ENCODE data around the gene PEMT.

DNA sequence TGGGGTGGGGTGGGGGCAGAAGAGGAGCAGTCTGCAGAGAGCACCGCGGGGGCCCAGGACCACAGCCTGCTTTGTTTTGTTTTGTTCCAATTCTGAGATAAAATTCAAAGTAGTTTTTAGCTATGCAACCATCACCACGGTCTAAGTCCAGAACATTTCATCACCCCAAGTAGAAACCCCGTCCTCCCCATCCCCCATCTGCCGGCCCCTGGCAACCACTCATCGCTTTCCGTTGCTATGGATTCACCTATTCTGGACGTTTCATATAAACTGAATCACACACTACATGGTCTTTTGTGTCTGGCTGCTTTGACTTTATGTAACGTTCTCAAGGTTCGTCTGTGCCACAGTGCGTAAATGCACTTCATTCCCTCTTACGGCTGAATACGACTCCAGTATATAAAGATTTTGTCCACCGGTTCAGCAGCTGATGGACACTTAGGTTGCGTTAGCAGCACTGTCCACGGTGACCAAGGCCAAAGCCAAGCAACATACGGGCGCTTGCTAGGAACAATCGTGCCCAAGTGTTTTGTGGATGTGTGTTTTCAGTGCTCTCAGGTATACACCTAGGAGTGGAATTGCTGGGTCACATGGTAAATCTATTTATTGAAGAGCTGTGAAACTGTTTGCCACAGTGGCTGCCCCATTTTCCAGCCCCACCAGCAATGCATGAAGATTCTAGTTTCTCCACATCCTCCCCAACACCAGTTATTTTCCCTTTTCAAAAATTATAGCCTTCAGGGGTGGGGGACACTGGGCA lies 67.6 kb downstream of the PEMT start:
- no peak for TF ChIP-seq CTCF (IDR thresholded peaks at IDR 0.05)
- TF ChIP-seq POLR2AphosphoS5 (IDR thresholded peaks at IDR 0.05) = no peak
- no peak for TF ChIP-seq EP300 (IDR thresholded peaks at IDR 0.05; ENCODE audit: low read depth)
- TF ChIP-seq POLR2A (IDR thresholded peaks at IDR 0.05) = no peak

All from transverse colon (tissue), 4 donors.